ENCODE data around the gene TBC1D23. TPM values are rescaled to one million over a fixed set of nuclear protein-coding genes. Genes with fewer than 3 reads are reported as not detected.
"Not testable (repeated sequence)": the region's sequence is repeated elsewhere in the genome, so short reads cannot be mapped to it uniquely, and the experiment has no call there.

The TBC1D23 gene
- total RNA-seq, 2 experiments from 2014 or later, result 18.3 to 21.2 TPM

GRCh38 chr3:100242471-100242870, 18.3 kb upstream of the TBC1D23 start:
- not testable (repeated sequence) for H3K9me3 Mint-ChIP-seq, H3K4me3 Mint-ChIP-seq, H3K36me3 Mint-ChIP-seq, H3K27ac Mint-ChIP-seq, H3K27me3 Mint-ChIP-seq, DNase-seq
- H3K4me1 Mint-ChIP-seq, result peaks cover 13% of the 10 kb centered on the region

- peaks cover 15% of the 10 kb centered on the region for H3K4me1 Mint-ChIP-seq
- no peaks in the 10 kb centered on the region for H3K9me3 Mint-ChIP-seq
- no peaks in the 10 kb centered on the region for H3K36me3 Mint-ChIP-seq
- no peak overlapping the region for H3K27ac Mint-ChIP-seq
- no peaks in the 10 kb centered on the region for H3K27me3 Mint-ChIP-seq
- DNase-seq, result no peak
- H3K4me3 Mint-ChIP-seq, result no peak overlapping the region
Observed at GRCh38 chr3:100244264-100244663, 16.5 kb upstream of the TBC1D23 start.

GRCh38 chr3:100245136-100245535, 15.7 kb upstream of the TBC1D23 start:
- Mint-ChIP-seq H3K27me3 (no peaks in the 10 kb centered on the region), H3K36me3 (no peaks in the 10 kb centered on the region), H3K9me3 (no peaks in the 10 kb centered on the region), H3K4me1 (peaks cover 15% of the 10 kb centered on the region), H3K27ac (no peak overlapping the region), H3K4me3 (no peak overlapping the region)
- DNase-seq, result no peak

GRCh38 chr3:100245927-100246326, 14.9 kb upstream of the TBC1D23 start:
- H3K27ac Mint-ChIP-seq, result no peak overlapping the region
- H3K9me3 Mint-ChIP-seq, result no peaks in the 10 kb centered on the region
- peaks cover 15% of the 10 kb centered on the region for H3K4me1 Mint-ChIP-seq
- no peak overlapping the region for H3K4me3 Mint-ChIP-seq
- H3K36me3 Mint-ChIP-seq, result no peaks in the 10 kb centered on the region
- no peak for DNase-seq
- H3K27me3 Mint-ChIP-seq, result no peaks in the 10 kb centered on the region

- no peak overlapping the region for H3K4me3 Mint-ChIP-seq
- no peaks in the 10 kb centered on the region for H3K9me3 Mint-ChIP-seq
- H3K36me3 Mint-ChIP-seq, result no peaks in the 10 kb centered on the region
- no peaks in the 10 kb centered on the region for H3K27me3 Mint-ChIP-seq
- peaks cover 15% of the 10 kb centered on the region for H3K4me1 Mint-ChIP-seq
- no peak overlapping the region for H3K27ac Mint-ChIP-seq
- DNase-seq, result no peak
Observed at GRCh38 chr3:100246999-100247398, 13.8 kb upstream of the TBC1D23 start.

GRCh38 chr3:100252001-100252400, 8.8 kb upstream of the TBC1D23 start:
- Mint-ChIP-seq H3K4me3 (no peak overlapping the region), H3K27me3 (no peaks in the 10 kb centered on the region)

GRCh38 chr3:100254168-100254777, 6.5 kb upstream of the TBC1D23 start:
- Mint-ChIP-seq H3K4me3 (no peak overlapping the region), H3K27me3 (no peaks in the 10 kb centered on the region), H3K27ac (no peak overlapping the region), H3K4me1 (peaks cover 13% of the 10 kb centered on the region), H3K9me3 (no peaks in the 10 kb centered on the region), H3K36me3 (no peaks in the 10 kb centered on the region)
- DNase-seq, result peak; percentile 33

More at GRCh38 chr3:100252001-100252400, 8.8 kb upstream of the TBC1D23 start:
- H3K9me3 Mint-ChIP-seq, result no peaks in the 10 kb centered on the region
- DNase-seq, result no peak
- H3K36me3 Mint-ChIP-seq, result no peaks in the 10 kb centered on the region
- H3K4me1 Mint-ChIP-seq, result peaks cover 5% of the 10 kb centered on the region
- H3K27ac Mint-ChIP-seq, result no peak overlapping the region

GRCh38 chr3:100256731-100257151, 4.1 kb upstream of the TBC1D23 start:
- DNase-seq, result no peak
- peaks cover 24% of the 10 kb centered on the region for H3K4me1 Mint-ChIP-seq
- no peak overlapping the region for H3K4me3 Mint-ChIP-seq
- no peak overlapping the region for H3K27ac Mint-ChIP-seq
- H3K9me3 Mint-ChIP-seq, result no peaks in the 10 kb centered on the region
- no peaks in the 10 kb centered on the region for H3K36me3 Mint-ChIP-seq
- no peaks in the 10 kb centered on the region for H3K27me3 Mint-ChIP-seq

- Mint-ChIP-seq H3K27me3 (no peaks in the 10 kb centered on the region), H3K4me1 (peaks cover 29% of the 10 kb centered on the region), H3K27ac (no peak overlapping the region), H3K4me3 (no peak overlapping the region), H3K9me3 (no peaks in the 10 kb centered on the region), H3K36me3 (no peaks in the 10 kb centered on the region)
- no peak for DNase-seq
Observed at GRCh38 chr3:100257586-100257985, 3.2 kb upstream of the TBC1D23 start.

- Mint-ChIP-seq H3K4me3 (peak overlapping the region; percentile 96), H3K9me3 (no peaks in the 10 kb centered on the region)
- peak; percentile 6 for DNase-seq
Observed at GRCh38 chr3:100260081-100260684, 609 bp upstream of the TBC1D23 start.

GRCh38 chr3:100261485-100261903, 702 bp downstream of the TBC1D23 start:
- no peaks in the 10 kb centered on the region for H3K9me3 Mint-ChIP-seq
- H3K27ac Mint-ChIP-seq, result peak overlapping the region; percentile 97

More at GRCh38 chr3:100260081-100260684, 609 bp upstream of the TBC1D23 start:
- peaks cover 53% of the 10 kb centered on the region for H3K4me1 Mint-ChIP-seq
- no peaks in the 10 kb centered on the region for H3K36me3 Mint-ChIP-seq
- H3K27me3 Mint-ChIP-seq, result no peaks in the 10 kb centered on the region
- H3K27ac Mint-ChIP-seq, result peak overlapping the region; percentile 97

GRCh38 chr3:100262925-100263324, 2.1 kb downstream of the TBC1D23 start:
- peaks cover 46% of the 10 kb centered on the region for H3K4me1 Mint-ChIP-seq
- H3K27me3 Mint-ChIP-seq, DNase-seq, H3K9me3 Mint-ChIP-seq, H3K36me3 Mint-ChIP-seq, H3K27ac Mint-ChIP-seq: not testable (repeated sequence)
- H3K4me3 Mint-ChIP-seq, result peak overlapping the region; percentile 38

More at GRCh38 chr3:100261485-100261903, 702 bp downstream of the TBC1D23 start:
- Mint-ChIP-seq H3K4me3 (peak overlapping the region; percentile 96), H3K27me3 (no peaks in the 10 kb centered on the region), H3K36me3 (no peaks in the 10 kb centered on the region), H3K4me1 (peaks cover 53% of the 10 kb centered on the region)
- no peak for DNase-seq

- Mint-ChIP-seq H3K9me3 (no peaks in the 10 kb centered on the region), H3K27ac (no peak overlapping the region), H3K4me1 (peaks cover 45% of the 10 kb centered on the region), H3K4me3 (no peak overlapping the region), H3K27me3 (no peaks in the 10 kb centered on the region), H3K36me3 (no peaks in the 10 kb centered on the region)
- DNase-seq, result no peak
Observed at GRCh38 chr3:100263583-100263982, 2.8 kb downstream of the TBC1D23 start.

- Mint-ChIP-seq H3K27me3 (no peaks in the 10 kb centered on the region), H3K27ac (no peak overlapping the region), H3K4me3 (no peak overlapping the region), H3K36me3 (no peaks in the 10 kb centered on the region), H3K4me1 (peaks cover 49% of the 10 kb centered on the region), H3K9me3 (no peaks in the 10 kb centered on the region)
- DNase-seq, result no peak
Observed at GRCh38 chr3:100264242-100264641, 3.5 kb downstream of the TBC1D23 start.

- H3K4me3 Mint-ChIP-seq, result no peak overlapping the region
- no peak overlapping the region for H3K27ac Mint-ChIP-seq
- H3K4me1 Mint-ChIP-seq, result peaks cover 49% of the 10 kb centered on the region
- no peak for DNase-seq
- no peaks in the 10 kb centered on the region for H3K9me3 Mint-ChIP-seq
- H3K36me3 Mint-ChIP-seq, result no peaks in the 10 kb centered on the region
- no peaks in the 10 kb centered on the region for H3K27me3 Mint-ChIP-seq
Observed at GRCh38 chr3:100265016-100265415, 4.2 kb downstream of the TBC1D23 start.

- Mint-ChIP-seq H3K36me3 (no peaks in the 10 kb centered on the region), H3K27me3 (no peaks in the 10 kb centered on the region), H3K4me1 (peaks cover 55% of the 10 kb centered on the region), H3K27ac (no peak overlapping the region), H3K9me3 (no peaks in the 10 kb centered on the region), H3K4me3 (no peak overlapping the region)
- DNase-seq, result no peak
Observed at GRCh38 chr3:100266531-100266930, 5.7 kb downstream of the TBC1D23 start.

Data from activated naive CD8-positive, alpha-beta T cell treated with anti-CD3 and anti-CD28 coated beads for 36 hours (primary cell).